GM23338 (cell line): ENCODE data around the gene HDAC10. TPM values are rescaled to one million over a fixed set of nuclear protein-coding genes. Genes with fewer than 3 reads are reported as not detected.

Experiments used
- ATAC-seq: fragments of 200-7000 bp; cut with Tn5 transposase; 3 replicates; pipeline ENCODE4 v1.9.1; 2020
- DNase-seq: peaks from one replicate; pipeline ENCODE4 v3.0.0-alpha.2; 2015; ENCODE audit warnings: low spot score
- H2AFZ ChIP-seq: fragments of 200-600 bp; sonication (generic); 2 replicates; pipeline ENCODE4 v1.8.0; 2016; ENCODE audit warnings: antibody characterized with exemption, mild to moderate bottlenecking, moderate library complexity
- H3F3A ChIP-seq: fragments of 200-600 bp; sonication (generic); replicated peaks from 2 replicates; pipeline ENCODE4 v1.8.0; 2017; ENCODE audit warnings: antibody characterized with exemption, mixed run types, low read depth
- H3K27ac ChIP-seq: fragments of 200-600 bp; sonication (generic); 2 replicates; pipeline ENCODE4 v1.6.1; 2016; ENCODE audit warnings: low read depth
- H3K27me3 ChIP-seq: fragments of 200-600 bp; sonication (generic); 2 replicates; pipeline ENCODE4 v1.8.0; 2016; ENCODE audit warnings: mild to moderate bottlenecking, mixed run types, moderate library complexity; ENCODE audit not compliant: insufficient read depth
- H3K36me3 ChIP-seq: fragments of 200-600 bp; sonication (generic); 2 replicates; pipeline ENCODE4 v1.8.0; 2016; ENCODE audit warnings: mild to moderate bottlenecking; ENCODE audit not compliant: insufficient read depth
- H3K4me1 ChIP-seq: fragments of 200-600 bp; sonication (generic); 2 replicates; pipeline ENCODE4 v1.8.0; 2016; ENCODE audit warnings: mild to moderate bottlenecking, moderate library complexity; ENCODE audit not compliant: insufficient read depth
- H3K4me2 ChIP-seq: fragments of 200-600 bp; sonication (generic); 2 replicates; pipeline ENCODE4 v1.7.1; 2017; ENCODE audit warnings: mixed run types
- H3K4me3 ChIP-seq: fragments of 200-600 bp; sonication (generic); 2 replicates; pipeline ENCODE4 v1.6.1; 2016; ENCODE audit warnings: mixed run types
- H3K79me2 ChIP-seq: fragments of 200-600 bp; sonication (generic); replicated peaks from 2 replicates; pipeline ENCODE4 v1.8.0; 2017; ENCODE audit warnings: mild to moderate bottlenecking; ENCODE audit not compliant: insufficient read depth
- H3K9me2 ChIP-seq: fragments of 200-600 bp; sonication (generic); 2 replicates; pipeline ENCODE4 v1.8.0; 2017; ENCODE audit not compliant: insufficient read depth
- H4K20me1 ChIP-seq: fragments of 200-600 bp; sonication (generic); replicated peaks from 2 replicates; pipeline ENCODE4 v1.8.0; 2017; ENCODE audit warnings: mild to moderate bottlenecking; ENCODE audit not compliant: insufficient read depth
- H3K27ac Mint-ChIP-seq: 2 replicates; pipeline ENCODE4 v1.8.0; 2020; ENCODE audit warnings: inconsistent platforms, mild to moderate bottlenecking, moderate library complexity, mixed read lengths
- H3K27me3 Mint-ChIP-seq: 3 replicates; pipeline ENCODE4 v1.8.0; 2022; ENCODE audit warnings: low read depth, mild to moderate bottlenecking, moderate library complexity, mixed read lengths, inconsistent platforms; ENCODE audit not compliant: insufficient read depth, poor library complexity
- H3K36me3 Mint-ChIP-seq: 3 replicates; pipeline ENCODE4 v1.8.0; 2021; ENCODE audit warnings: low read depth, mild to moderate bottlenecking, inconsistent platforms, moderate library complexity, mixed read lengths
- H3K4me1 Mint-ChIP-seq: 3 replicates; pipeline ENCODE4 v1.8.0; 2020; ENCODE audit warnings: mild to moderate bottlenecking, inconsistent platforms, mixed read lengths
- H3K4me3 Mint-ChIP-seq: 3 replicates; pipeline ENCODE4 v1.8.0; 2021; ENCODE audit warnings: moderate library complexity, mild to moderate bottlenecking, inconsistent platforms, mixed read lengths
- H3K9me3 Mint-ChIP-seq: 3 replicates; pipeline ENCODE4 v1.8.0; 2020; ENCODE audit warnings: moderate library complexity, mild to moderate bottlenecking, inconsistent platforms, mixed read lengths
- CREB1 ChIP-seq: fragments of 250-450 bp; sonication (Bioruptor Pico); IDR thresholded peaks from 2 replicates; pipeline ENCODE4 v1.5.0; 2020; ENCODE audit warnings: low read depth, mild to moderate bottlenecking, moderate library complexity
- EZH2 ChIP-seq: fragments of 200-600 bp; sonication (generic); IDR thresholded peaks from one replicate; pipeline ENCODE4 v1.8.0; 2017; ENCODE audit warnings: antibody characterized with exemption, mild to moderate bottlenecking, low read depth; ENCODE audit not compliant: unreplicated experiment
- EZH2phosphoT487 ChIP-seq: fragments of 200-600 bp; sonication (generic); IDR thresholded peaks from one replicate; pipeline ENCODE4 v1.8.1; 2018; ENCODE audit warnings: antibody characterized with exemption; ENCODE audit not compliant: unreplicated experiment
- JUNB ChIP-seq: IDR thresholded peaks from one replicate; pipeline ENCODE4 v1.6.1; 2016; ENCODE audit warnings: antibody characterized with exemption; ENCODE audit not compliant: unreplicated experiment
- NANOG ChIP-seq: IDR thresholded peaks from 2 replicates; pipeline ENCODE4 v1.6.1; 2016; ENCODE audit warnings: antibody characterized with exemption, borderline replicate concordance
- POLR2AphosphoS5 ChIP-seq: IDR thresholded peaks from 2 replicates; pipeline ENCODE4 v1.6.1; 2016; ENCODE audit warnings: antibody characterized with exemption, low read depth
- polyA plus RNA-seq: library from polyadenylated mRNA; unstranded; fragments of >200 nt; fragmentation: Nextera tagmentation; extraction: Ambion mirVana; gene quantifications from 2 replicates; pipeline ENCODE4 v1.2.1, GENCODE V29; 2016
- total RNA-seq: library from RNA; depleted of rRNA; stranded (reverse); fragments of >200 nt; shearing (Covaris generic); gene quantifications from 2 replicates; pipeline ENCODE4 v1.2.3, GENCODE V29; 2014
- TF ChIP-seq, protein P1 (sequence below), 2 experiments: fragments of 200-600 bp in 1 of 2; sonication (generic) in 1 of 2; conservative IDR thresholded peaks; 2 replicates each; pipeline versions ENCODE4 v1.5.1 to v1.6.1; 2016 to 2017; ENCODE audit warnings: antibody characterized with exemption in 2 of 2, low read depth in 2 of 2, mild to moderate bottlenecking in 2 of 2, moderate library complexity in 1 of 2
- TF ChIP-seq, protein P2 (sequence below): IDR thresholded peaks from one replicate; pipeline ENCODE4 v1.6.1; 2018; ENCODE audit warnings: antibody characterized with exemption; ENCODE audit not compliant: unreplicated experiment
- TF ChIP-seq, protein P3 (sequence below): IDR thresholded peaks from 2 replicates; pipeline ENCODE4 v1.6.1; 2016; ENCODE audit warnings: antibody characterized with exemption

Gene HDAC10
- total and polyA plus RNA-seq, 2 experiments from 2014 or later: 4.1 to 41.9 TPM

DNA sequence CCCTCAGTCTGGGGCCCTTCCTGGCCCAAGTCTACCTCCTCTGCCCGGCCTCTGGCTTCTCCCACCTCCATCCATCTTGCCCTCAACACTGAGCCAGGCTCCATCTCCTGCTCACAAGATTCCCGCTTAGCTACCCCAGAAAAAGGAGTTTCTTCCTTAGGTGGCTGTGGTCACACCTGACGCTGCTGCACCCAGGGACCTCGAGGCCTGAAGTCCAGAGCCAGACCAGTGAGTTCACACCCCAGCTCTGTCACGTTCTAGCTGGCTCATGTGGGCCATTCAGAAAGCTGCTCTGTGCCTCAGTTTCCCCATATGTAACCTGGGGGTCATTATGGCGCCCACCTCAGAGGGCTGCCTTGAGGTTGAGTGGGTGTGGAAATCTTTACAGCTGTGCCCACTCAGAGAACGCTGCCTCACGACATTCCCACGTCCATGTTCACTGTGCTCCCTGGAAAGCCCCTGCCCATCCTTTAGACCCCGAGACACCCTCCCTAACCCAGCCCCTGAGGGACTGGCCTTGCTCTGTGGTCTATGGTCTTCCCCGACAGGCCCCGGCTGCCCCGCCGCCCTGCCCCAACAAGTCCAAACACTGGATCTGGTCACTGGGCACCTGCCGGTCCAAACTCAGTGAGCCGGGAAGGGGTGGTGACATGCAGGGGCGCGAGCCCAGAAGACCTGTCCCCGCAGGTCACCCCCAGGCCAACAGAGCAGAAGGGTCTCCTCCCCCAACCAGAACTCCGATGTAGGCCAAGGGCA is 46.6 kb upstream of the HDAC10 start:
- Mint-ChIP-seq H3K27ac (no peak overlapping the region), H3K4me1 (peaks cover 9% of the 10 kb centered on the region), H3K9me3 (no peaks in the 10 kb centered on the region), H3K27me3 (peaks cover 29% of the 10 kb centered on the region), H3K36me3 (no peaks in the 10 kb centered on the region), H3K4me3 (no peak overlapping the region; the same call in 2 of the 3 replicates)
- no peaks in the 10 kb centered on the region for H3K27me3 ChIP-seq
- H3K4me2 ChIP-seq: no peak overlapping the region
- DNase-seq (no peak), ATAC-seq (no peak)
- no peak overlapping the region for H3K4me3 ChIP-seq
- no peak overlapping the region for H3K27ac ChIP-seq
- H3K9me2 ChIP-seq: no peaks in the 10 kb centered on the region
- no peaks in the 10 kb centered on the region; the same call in 1 of the 2 replicates for H3F3A ChIP-seq
- H3K4me1 ChIP-seq: peaks cover 24% of the 10 kb centered on the region
- no peak for TF ChIP-seq NANOG
- TF ChIP-seq, protein P1, sequence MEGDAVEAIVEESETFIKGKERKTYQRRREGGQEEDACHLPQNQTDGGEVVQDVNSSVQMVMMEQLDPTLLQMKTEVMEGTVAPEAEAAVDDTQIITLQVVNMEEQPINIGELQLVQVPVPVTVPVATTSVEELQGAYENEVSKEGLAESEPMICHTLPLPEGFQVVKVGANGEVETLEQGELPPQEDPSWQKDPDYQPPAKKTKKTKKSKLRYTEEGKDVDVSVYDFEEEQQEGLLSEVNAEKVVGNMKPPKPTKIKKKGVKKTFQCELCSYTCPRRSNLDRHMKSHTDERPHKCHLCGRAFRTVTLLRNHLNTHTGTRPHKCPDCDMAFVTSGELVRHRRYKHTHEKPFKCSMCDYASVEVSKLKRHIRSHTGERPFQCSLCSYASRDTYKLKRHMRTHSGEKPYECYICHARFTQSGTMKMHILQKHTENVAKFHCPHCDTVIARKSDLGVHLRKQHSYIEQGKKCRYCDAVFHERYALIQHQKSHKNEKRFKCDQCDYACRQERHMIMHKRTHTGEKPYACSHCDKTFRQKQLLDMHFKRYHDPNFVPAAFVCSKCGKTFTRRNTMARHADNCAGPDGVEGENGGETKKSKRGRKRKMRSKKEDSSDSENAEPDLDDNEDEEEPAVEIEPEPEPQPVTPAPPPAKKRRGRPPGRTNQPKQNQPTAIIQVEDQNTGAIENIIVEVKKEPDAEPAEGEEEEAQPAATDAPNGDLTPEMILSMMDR (conservative IDR thresholded peaks at IDR 0.05; ENCODE audit: low read depth in 2 of 2): no peak
- no peak for TF ChIP-seq JUNB
- TF ChIP-seq, protein P2, sequence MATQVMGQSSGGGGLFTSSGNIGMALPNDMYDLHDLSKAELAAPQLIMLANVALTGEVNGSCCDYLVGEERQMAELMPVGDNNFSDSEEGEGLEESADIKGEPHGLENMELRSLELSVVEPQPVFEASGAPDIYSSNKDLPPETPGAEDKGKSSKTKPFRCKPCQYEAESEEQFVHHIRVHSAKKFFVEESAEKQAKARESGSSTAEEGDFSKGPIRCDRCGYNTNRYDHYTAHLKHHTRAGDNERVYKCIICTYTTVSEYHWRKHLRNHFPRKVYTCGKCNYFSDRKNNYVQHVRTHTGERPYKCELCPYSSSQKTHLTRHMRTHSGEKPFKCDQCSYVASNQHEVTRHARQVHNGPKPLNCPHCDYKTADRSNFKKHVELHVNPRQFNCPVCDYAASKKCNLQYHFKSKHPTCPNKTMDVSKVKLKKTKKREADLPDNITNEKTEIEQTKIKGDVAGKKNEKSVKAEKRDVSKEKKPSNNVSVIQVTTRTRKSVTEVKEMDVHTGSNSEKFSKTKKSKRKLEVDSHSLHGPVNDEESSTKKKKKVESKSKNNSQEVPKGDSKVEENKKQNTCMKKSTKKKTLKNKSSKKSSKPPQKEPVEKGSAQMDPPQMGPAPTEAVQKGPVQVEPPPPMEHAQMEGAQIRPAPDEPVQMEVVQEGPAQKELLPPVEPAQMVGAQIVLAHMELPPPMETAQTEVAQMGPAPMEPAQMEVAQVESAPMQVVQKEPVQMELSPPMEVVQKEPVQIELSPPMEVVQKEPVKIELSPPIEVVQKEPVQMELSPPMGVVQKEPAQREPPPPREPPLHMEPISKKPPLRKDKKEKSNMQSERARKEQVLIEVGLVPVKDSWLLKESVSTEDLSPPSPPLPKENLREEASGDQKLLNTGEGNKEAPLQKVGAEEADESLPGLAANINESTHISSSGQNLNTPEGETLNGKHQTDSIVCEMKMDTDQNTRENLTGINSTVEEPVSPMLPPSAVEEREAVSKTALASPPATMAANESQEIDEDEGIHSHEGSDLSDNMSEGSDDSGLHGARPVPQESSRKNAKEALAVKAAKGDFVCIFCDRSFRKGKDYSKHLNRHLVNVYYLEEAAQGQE: no peak
- TF ChIP-seq, protein P3, sequence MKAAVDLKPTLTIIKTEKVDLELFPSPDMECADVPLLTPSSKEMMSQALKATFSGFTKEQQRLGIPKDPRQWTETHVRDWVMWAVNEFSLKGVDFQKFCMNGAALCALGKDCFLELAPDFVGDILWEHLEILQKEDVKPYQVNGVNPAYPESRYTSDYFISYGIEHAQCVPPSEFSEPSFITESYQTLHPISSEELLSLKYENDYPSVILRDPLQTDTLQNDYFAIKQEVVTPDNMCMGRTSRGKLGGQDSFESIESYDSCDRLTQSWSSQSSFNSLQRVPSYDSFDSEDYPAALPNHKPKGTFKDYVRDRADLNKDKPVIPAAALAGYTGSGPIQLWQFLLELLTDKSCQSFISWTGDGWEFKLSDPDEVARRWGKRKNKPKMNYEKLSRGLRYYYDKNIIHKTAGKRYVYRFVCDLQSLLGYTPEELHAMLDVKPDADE: no peak
- no peak for TF ChIP-seq POLR2AphosphoS5
- no peak for TF ChIP-seq CREB1 (CRISPR knock-in tag)
- TF ChIP-seq EZH2: no peak
- no peak for TF ChIP-seq EZH2phosphoT487
- H3K36me3 ChIP-seq: no peaks in the 10 kb centered on the region
- H3K79me2 ChIP-seq: peaks cover 45% of the 10 kb centered on the region
- H4K20me1 ChIP-seq: peaks cover 5% of the 10 kb centered on the region; the same call in 1 of the 2 replicates
- no peak overlapping the region for H2AFZ ChIP-seq
